HEK293T (cell line): ENCODE results near the gene CIART.

ENCODE experiments used
- ARNT ChIP-seq: fragments of 450-650 bp; IDR thresholded peaks from 2 replicates; pipeline ENCODE4 v1.6.1; 2017; ENCODE audit warnings: mild to moderate bottlenecking
- FOXA1 ChIP-seq: fragments of 450-650 bp; IDR thresholded peaks from 2 replicates; pipeline ENCODE4 v1.6.1; 2016; ENCODE audit warnings: mild to moderate bottlenecking
- SUZ12 ChIP-seq: fragments of 450-650 bp; IDR thresholded peaks from 2 replicates; pipeline ENCODE4 v1.6.1; 2016; ENCODE audit warnings: mild to moderate bottlenecking

DNA sequence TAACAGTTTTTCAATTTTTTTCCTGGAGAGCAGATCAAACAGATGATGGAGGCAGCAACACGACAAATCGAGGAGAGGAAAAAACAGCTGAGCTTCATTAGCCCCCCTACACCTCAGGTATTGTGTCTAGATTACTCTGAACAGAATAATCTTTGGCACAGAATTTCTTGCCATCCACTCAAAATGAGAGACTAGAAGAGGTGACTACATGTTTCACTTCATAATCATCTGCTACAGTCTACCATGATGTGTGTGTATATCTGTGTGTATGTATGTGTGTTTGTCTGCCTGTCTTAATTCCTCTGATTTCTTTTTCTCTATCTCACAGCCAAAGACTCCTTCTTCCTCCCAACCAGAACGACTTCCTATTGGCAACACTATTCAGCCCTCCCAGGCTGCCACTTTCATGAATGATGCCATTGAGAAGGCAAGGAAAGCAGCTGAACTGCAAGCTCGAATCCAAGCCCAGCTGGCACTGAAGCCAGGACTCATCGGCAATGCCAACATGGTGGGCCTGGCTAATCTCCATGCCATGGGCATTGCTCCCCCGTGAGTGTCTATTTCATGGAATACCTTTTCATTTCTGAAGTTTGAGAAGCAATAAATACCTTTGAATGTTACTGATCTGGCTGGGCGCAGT lies 50.4 kb downstream of the CIART start:
- no peak for TF ChIP-seq ARNT
- TF ChIP-seq FOXA1 = no peak
- TF ChIP-seq SUZ12 = no peak
